ENCODE measurements around the gene MPP2.

MPP2 gene

GRCh38 chr17:43827596-43827995, 79.7 kb downstream of the MPP2 start:
- no peak for TF ChIP-seq CTCF (IDR thresholded peaks at IDR 0.05; ENCODE audit: borderline replicate concordance, insufficient read depth, low read depth, low read length)
- no peak overlapping the region for H3K4me3 ChIP-seq (ENCODE audit: low read depth, low read length)

GRCh38 chr17:43826206-43826605, 81.1 kb downstream of the MPP2 start:
- no peak for TF ChIP-seq CTCF (IDR thresholded peaks at IDR 0.05; ENCODE audit: borderline replicate concordance, insufficient read depth, low read depth, low read length)
- H3K4me3 ChIP-seq (ENCODE audit: low read depth, low read length) = no peak overlapping the region

GRCh38 chr17:43825567-43825966, 81.8 kb downstream of the MPP2 start:
- no peak overlapping the region for H3K4me3 ChIP-seq (ENCODE audit: low read depth, low read length)
- no peak for TF ChIP-seq CTCF (IDR thresholded peaks at IDR 0.05; ENCODE audit: borderline replicate concordance, insufficient read depth, low read depth, low read length)

Measured in GM12875 (cell line).